HPDE6-E6E7 (cell line): ENCODE measurements around the gene GLG1.
"Not testable (repeated sequence)": the region's sequence is repeated elsewhere in the genome, so short reads cannot be mapped to it uniquely, and the experiment has no call there.

Experiments used
- DNase-seq: peaks from one replicate; pipeline ENCODE4 v3.0.0; 2011; ENCODE audit warnings: missing footprints; ENCODE audit errors: extremely low spot score

The GLG1 gene

GRCh38 chr16:74575175-74575806 lies 31.6 kb downstream of the GLG1 start:
- DNase-seq: no peak

- DNase-seq: no peak
Observed at GRCh38 chr16:74574146-74574545, 32.8 kb downstream of the GLG1 start.

GRCh38 chr16:74573622-74574021 lies 33.3 kb downstream of the GLG1 start:
- no peak for DNase-seq

GRCh38 chr16:74570412-74571301 lies 36.3 kb downstream of the GLG1 start:
- DNase-seq: no peak

- no peak for DNase-seq
Observed at GRCh38 chr16:74568961-74569631, 37.8 kb downstream of the GLG1 start.

GRCh38 chr16:74567901-74568300 lies 39.0 kb downstream of the GLG1 start:
- DNase-seq: no peak

GRCh38 chr16:74565378-74565777 lies 41.5 kb downstream of the GLG1 start:
- no peak for DNase-seq

- no peak for DNase-seq
Observed at GRCh38 chr16:74564451-74564984, 42.4 kb downstream of the GLG1 start.

- no peak for DNase-seq
Observed at GRCh38 chr16:74563828-74564263, 43.1 kb downstream of the GLG1 start.

GRCh38 chr16:74562117-74562516 lies 44.8 kb downstream of the GLG1 start:
- no peak for DNase-seq

- DNase-seq: no peak
Observed at GRCh38 chr16:74561626-74562025, 45.3 kb downstream of the GLG1 start.

GRCh38 chr16:74560912-74561311 lies 46.0 kb downstream of the GLG1 start:
- DNase-seq: no peak

GRCh38 chr16:74558873-74559272 lies 48.0 kb downstream of the GLG1 start:
- no peak for DNase-seq

GRCh38 chr16:74557275-74557674 lies 49.6 kb downstream of the GLG1 start:
- DNase-seq: no peak

GRCh38 chr16:74556375-74556922 lies 50.5 kb downstream of the GLG1 start:
- DNase-seq: no peak

- not testable (repeated sequence) for DNase-seq
Observed at GRCh38 chr16:74552357-74552756, 54.6 kb downstream of the GLG1 start.

GRCh38 chr16:74550227-74551019 lies 56.5 kb downstream of the GLG1 start:
- DNase-seq: not testable (repeated sequence)

GRCh38 chr16:74546112-74546511 lies 60.8 kb downstream of the GLG1 start:
- not testable (repeated sequence) for DNase-seq

- DNase-seq: not testable (repeated sequence)
Observed at GRCh38 chr16:74542911-74543578, 63.9 kb downstream of the GLG1 start.

- not testable (repeated sequence) for DNase-seq
Observed at GRCh38 chr16:74540663-74541062, 66.3 kb downstream of the GLG1 start.
